ENCODE data around the gene GLYATL1.

The GLYATL1 gene

DNA sequence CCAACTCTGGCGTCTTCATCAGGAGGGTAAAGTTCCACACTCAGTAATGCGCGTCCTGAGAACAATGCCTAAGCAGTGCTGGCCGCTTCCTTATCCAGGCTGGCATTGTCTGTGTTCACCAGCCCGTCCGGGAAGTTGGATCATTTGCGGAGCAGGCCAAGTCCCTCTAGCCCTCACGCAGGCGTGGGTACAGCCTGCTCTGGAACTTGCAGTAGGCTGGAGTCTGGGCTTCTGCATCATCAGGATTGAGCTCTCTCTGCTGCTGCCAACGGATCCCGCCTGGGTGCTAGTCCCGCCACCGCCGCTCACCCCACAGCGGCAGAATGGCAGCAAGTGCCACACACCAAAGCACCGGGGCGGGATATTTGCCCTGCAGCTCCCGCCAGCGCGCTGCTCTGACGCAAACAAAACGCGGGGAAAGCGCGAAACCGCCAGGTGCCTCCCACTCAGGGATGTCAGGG, 29.0 kb downstream of the GLYATL1 start (continued):
- TF ChIP-seq, protein P1, sequence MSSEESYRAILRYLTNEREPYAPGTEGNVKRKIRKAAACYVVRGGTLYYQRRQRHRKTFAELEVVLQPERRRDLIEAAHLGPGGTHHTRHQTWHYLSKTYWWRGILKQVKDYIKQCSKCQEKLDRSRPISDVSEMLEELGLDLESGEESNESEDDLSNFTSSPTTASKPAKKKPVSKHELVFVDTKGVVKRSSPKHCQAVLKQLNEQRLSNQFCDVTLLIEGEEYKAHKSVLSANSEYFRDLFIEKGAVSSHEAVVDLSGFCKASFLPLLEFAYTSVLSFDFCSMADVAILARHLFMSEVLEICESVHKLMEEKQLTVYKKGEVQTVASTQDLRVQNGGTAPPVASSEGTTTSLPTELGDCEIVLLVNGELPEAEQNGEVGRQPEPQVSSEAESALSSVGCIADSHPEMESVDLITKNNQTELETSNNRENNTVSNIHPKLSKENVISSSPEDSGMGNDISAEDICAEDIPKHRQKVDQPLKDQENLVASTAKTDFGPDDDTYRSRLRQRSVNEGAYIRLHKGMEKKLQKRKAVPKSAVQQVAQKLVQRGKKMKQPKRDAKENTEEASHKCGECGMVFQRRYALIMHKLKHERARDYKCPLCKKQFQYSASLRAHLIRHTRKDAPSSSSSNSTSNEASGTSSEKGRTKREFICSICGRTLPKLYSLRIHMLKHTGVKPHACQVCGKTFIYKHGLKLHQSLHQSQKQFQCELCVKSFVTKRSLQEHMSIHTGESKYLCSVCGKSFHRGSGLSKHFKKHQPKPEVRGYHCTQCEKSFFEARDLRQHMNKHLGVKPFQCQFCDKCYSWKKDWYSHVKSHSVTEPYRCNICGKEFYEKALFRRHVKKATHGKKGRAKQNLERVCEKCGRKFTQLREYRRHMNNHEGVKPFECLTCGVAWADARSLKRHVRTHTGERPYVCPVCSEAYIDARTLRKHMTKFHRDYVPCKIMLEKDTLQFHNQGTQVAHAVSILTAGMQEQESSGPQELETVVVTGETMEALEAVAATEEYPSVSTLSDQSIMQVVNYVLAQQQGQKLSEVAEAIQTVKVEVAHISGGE (tag by site-specific recombination; conservative IDR thresholded peaks at IDR 0.05; ENCODE audit: low read depth) = no peak
- TF ChIP-seq ZNF426 (tag by site-specific recombination; IDR thresholded peaks at IDR 0.05) (no peak), KLF16 (tag by site-specific recombination; IDR thresholded peaks at IDR 0.05) (no peak), ZNF701 (tag by site-specific recombination; IDR thresholded peaks at IDR 0.05) (no peak), ZNF629 (tag by site-specific recombination; IDR thresholded peaks at IDR 0.05) (no peak)

DNA sequence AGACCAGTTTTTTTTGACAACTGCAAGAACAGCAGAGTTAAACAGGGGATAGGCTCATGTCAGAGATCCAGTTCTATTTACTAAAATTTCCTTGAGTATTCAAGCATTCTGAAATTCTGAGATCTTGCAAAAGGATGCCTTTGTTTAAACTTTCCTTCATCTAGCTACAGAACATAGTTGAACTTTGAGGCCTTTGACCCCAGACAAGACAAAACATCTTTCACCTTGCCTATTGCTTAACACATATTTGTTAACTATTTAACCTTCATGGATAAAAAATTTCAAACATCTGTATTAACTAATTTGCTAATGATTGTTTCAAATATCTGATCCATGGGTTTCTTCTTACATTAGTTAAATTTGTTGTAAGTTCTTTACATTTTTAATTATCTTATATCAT, 38.2 kb downstream of the GLYATL1 start:
- TF ChIP-seq, protein P2, sequence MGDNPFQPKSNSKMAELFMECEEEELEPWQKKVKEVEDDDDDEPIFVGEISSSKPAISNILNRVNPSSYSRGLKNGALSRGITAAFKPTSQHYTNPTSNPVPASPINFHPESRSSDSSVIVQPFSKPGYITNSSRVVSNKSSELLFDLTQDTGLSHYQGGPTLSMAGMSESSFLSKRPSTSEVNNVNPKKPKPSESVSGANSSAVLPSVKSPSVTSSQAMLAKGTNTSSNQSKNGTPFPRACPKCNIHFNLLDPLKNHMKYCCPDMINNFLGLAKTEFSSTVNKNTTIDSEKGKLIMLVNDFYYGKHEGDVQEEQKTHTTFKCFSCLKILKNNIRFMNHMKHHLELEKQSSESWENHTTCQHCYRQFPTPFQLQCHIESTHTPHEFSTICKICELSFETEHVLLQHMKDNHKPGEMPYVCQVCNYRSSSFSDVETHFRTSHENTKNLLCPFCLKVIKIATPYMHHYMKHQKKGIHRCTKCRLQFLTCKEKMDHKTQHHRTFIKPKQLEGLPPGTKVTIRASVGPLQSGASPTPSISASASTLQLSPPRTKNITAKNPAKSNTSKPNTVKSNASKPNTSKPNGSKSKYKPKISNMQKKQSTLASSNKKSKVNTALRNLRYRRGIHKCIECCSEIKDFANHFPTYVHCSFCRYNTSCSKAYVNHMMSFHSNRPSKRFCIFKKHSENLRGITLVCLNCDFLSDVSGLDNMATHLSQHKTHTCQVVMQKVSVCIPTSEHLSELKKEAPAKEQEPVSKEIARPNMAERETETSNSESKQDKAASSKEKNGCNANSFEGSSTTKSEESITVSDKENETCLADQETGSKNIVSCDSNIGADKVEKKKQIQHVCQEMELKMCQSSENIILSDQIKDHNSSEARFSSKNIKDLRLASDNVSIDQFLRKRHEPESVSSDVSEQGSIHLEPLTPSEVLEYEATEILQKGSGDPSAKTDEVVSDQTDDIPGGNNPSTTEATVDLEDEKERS (tag by site-specific recombination; IDR thresholded peaks at IDR 0.05) = no peak
- no peak for TF ChIP-seq ZNF214 (tag by site-specific recombination; IDR thresholded peaks at IDR 0.05; ENCODE audit: borderline replicate concordance)
- no peak for TF ChIP-seq ZNF155 (tag by site-specific recombination; IDR thresholded peaks at IDR 0.05)
- no peak for TF ChIP-seq ZNF324 (tag by site-specific recombination; IDR thresholded peaks at IDR 0.05)
- POLR2A ChIA-PET = no interaction called here
- H3K4me3 ChIP-seq (ENCODE audit: low read depth, low read length) = no peak overlapping the region
- no peaks in the 10 kb centered on the region for H3K9me3 ChIP-seq (ENCODE audit: control insufficient read depth, insufficient read depth, low read depth, low read length)
- CTCF ChIA-PET = no interaction called here
- no peaks in the 10 kb centered on the region for H3K36me3 ChIP-seq (ENCODE audit: control insufficient read depth in 2 of 2, insufficient read depth in 1 of 2, low read length in 2 of 2)
- H3K27ac ChIP-seq (ENCODE audit: extremely low read depth, low read depth, low read length) = no peak overlapping the region
- H3K4me1 ChIP-seq (ENCODE audit: control insufficient read depth, insufficient read depth, low read length) = no peaks in the 10 kb centered on the region

DNA sequence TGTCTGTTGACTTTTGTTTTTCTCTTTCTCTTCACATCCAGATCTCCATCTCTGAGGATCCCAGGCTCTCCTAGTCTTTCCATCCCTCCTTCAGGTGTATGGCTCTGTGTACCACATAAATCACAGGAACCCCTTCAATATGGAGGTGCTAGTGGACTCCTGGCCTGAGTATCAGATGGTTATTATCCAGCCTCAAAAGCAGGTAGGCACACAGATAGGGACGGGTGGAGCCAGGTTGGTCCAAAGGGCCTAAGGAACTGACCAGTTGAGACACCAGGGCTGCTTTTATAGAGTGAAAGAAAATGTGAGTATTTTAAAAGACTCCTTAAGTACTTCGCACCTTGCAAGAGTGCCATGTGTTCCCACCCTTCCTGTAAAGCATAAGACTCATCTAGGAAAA, 39.9 kb downstream of the GLYATL1 start:
- no peak overlapping the region for H3K27ac ChIP-seq (ENCODE audit: extremely low read depth, low read depth, low read length)
- H3K9me3 ChIP-seq (ENCODE audit: control insufficient read depth, insufficient read depth, low read depth, low read length) = no peaks in the 10 kb centered on the region
- no peaks in the 10 kb centered on the region for H3K36me3 ChIP-seq (ENCODE audit: control insufficient read depth in 2 of 2, insufficient read depth in 1 of 2, low read length in 2 of 2)
- H3K4me1 ChIP-seq (ENCODE audit: control insufficient read depth, insufficient read depth, low read length) = no peaks in the 10 kb centered on the region
- ChIA-PET POLR2A (no interaction called here), CTCF (interaction anchor here (0.8 kb wide), 1 partner anchor 163 kb away, joined by 3 read pairs; the partner anchor contains the start of gene FAM111A)
- H3K4me3 ChIP-seq (ENCODE audit: low read depth, low read length) = no peak overlapping the region
- TF ChIP-seq, protein P3, sequence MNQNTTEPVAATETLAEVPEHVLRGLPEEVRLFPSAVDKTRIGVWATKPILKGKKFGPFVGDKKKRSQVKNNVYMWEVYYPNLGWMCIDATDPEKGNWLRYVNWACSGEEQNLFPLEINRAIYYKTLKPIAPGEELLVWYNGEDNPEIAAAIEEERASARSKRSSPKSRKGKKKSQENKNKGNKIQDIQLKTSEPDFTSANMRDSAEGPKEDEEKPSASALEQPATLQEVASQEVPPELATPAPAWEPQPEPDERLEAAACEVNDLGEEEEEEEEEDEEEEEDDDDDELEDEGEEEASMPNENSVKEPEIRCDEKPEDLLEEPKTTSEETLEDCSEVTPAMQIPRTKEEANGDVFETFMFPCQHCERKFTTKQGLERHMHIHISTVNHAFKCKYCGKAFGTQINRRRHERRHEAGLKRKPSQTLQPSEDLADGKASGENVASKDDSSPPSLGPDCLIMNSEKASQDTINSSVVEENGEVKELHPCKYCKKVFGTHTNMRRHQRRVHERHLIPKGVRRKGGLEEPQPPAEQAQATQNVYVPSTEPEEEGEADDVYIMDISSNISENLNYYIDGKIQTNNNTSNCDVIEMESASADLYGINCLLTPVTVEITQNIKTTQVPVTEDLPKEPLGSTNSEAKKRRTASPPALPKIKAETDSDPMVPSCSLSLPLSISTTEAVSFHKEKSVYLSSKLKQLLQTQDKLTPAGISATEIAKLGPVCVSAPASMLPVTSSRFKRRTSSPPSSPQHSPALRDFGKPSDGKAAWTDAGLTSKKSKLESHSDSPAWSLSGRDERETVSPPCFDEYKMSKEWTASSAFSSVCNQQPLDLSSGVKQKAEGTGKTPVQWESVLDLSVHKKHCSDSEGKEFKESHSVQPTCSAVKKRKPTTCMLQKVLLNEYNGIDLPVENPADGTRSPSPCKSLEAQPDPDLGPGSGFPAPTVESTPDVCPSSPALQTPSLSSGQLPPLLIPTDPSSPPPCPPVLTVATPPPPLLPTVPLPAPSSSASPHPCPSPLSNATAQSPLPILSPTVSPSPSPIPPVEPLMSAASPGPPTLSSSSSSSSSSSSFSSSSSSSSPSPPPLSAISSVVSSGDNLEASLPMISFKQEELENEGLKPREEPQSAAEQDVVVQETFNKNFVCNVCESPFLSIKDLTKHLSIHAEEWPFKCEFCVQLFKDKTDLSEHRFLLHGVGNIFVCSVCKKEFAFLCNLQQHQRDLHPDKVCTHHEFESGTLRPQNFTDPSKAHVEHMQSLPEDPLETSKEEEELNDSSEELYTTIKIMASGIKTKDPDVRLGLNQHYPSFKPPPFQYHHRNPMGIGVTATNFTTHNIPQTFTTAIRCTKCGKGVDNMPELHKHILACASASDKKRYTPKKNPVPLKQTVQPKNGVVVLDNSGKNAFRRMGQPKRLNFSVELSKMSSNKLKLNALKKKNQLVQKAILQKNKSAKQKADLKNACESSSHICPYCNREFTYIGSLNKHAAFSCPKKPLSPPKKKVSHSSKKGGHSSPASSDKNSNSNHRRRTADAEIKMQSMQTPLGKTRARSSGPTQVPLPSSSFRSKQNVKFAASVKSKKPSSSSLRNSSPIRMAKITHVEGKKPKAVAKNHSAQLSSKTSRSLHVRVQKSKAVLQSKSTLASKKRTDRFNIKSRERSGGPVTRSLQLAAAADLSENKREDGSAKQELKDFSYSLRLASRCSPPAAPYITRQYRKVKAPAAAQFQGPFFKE (tag by site-specific recombination; IDR thresholded peaks at IDR 0.05; ENCODE audit: borderline replicate concordance) = no peak
- TF ChIP-seq, protein P1 (tag by site-specific recombination; conservative IDR thresholded peaks at IDR 0.05; ENCODE audit: low read depth) = no peak
- TF ChIP-seq ZNF248 (tag by site-specific recombination; IDR thresholded peaks at IDR 0.05) = no peak
- TF ChIP-seq ZNF302 (tag by site-specific recombination; IDR thresholded peaks at IDR 0.05; ENCODE audit: low read depth) = no peak
- no peak for TF ChIP-seq ZNF791 (tag by site-specific recombination; IDR thresholded peaks at IDR 0.05)
- TF ChIP-seq, protein P4, sequence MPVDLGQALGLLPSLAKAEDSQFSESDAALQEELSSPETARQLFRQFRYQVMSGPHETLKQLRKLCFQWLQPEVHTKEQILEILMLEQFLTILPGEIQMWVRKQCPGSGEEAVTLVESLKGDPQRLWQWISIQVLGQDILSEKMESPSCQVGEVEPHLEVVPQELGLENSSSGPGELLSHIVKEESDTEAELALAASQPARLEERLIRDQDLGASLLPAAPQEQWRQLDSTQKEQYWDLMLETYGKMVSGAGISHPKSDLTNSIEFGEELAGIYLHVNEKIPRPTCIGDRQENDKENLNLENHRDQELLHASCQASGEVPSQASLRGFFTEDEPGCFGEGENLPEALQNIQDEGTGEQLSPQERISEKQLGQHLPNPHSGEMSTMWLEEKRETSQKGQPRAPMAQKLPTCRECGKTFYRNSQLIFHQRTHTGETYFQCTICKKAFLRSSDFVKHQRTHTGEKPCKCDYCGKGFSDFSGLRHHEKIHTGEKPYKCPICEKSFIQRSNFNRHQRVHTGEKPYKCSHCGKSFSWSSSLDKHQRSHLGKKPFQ (tag by site-specific recombination; IDR thresholded peaks at IDR 0.05) = no peak
- TF ChIP-seq ZNF629 (tag by site-specific recombination; IDR thresholded peaks at IDR 0.05) = no peak
